ENCODE results near the gene CFAP46.
"Not testable (repeated sequence)": the region's sequence is repeated elsewhere in the genome, so short reads cannot be mapped to it uniquely, and the experiment has no call there.

The CFAP46 gene

GRCh38 chr10:132899054-132899750, 43.2 kb downstream of the CFAP46 start:
- no peak for DNase-seq (ENCODE audit: low spot score)

- no peak for DNase-seq (ENCODE audit: low spot score)
These were observed 43.8 kb downstream of the CFAP46 start for GRCh38 chr10:132898391-132899053.

GRCh38 chr10:132897516-132898381, 44.6 kb downstream of the CFAP46 start:
- DNase-seq (ENCODE audit: low spot score): no peak

- DNase-seq (ENCODE audit: low spot score): not testable (repeated sequence)
These were observed 48.6 kb downstream of the CFAP46 start for GRCh38 chr10:132893786-132894185.

GRCh38 chr10:132893090-132893489, 49.3 kb downstream of the CFAP46 start:
- no peak for DNase-seq (ENCODE audit: low spot score)

GRCh38 chr10:132892004-132892403, 50.4 kb downstream of the CFAP46 start:
- DNase-seq (ENCODE audit: low spot score): no peak

- DNase-seq (ENCODE audit: low spot score): no peak
These were observed 51.0 kb downstream of the CFAP46 start for GRCh38 chr10:132891368-132891767.

- DNase-seq (ENCODE audit: low spot score): no peak
These were observed 52.1 kb downstream of the CFAP46 start for GRCh38 chr10:132890301-132890700.

GRCh38 chr10:132889556-132889955, 52.8 kb downstream of the CFAP46 start:
- no peak for DNase-seq (ENCODE audit: low spot score)

- DNase-seq (ENCODE audit: low spot score): no peak
These were observed 53.4 kb downstream of the CFAP46 start for GRCh38 chr10:132888898-132889490.

GRCh38 chr10:132888446-132888845, 53.9 kb downstream of the CFAP46 start:
- not testable (repeated sequence) for DNase-seq (ENCODE audit: low spot score)

- no peak for DNase-seq (ENCODE audit: low spot score)
These were observed 55.9 kb downstream of the CFAP46 start for GRCh38 chr10:132886211-132887099.

- no peak for DNase-seq (ENCODE audit: low spot score)
These were observed 56.7 kb downstream of the CFAP46 start for GRCh38 chr10:132885451-132886210.

- no peak for DNase-seq (ENCODE audit: low spot score)
These were observed 57.6 kb downstream of the CFAP46 start for GRCh38 chr10:132884691-132885271.

- no peak for DNase-seq (ENCODE audit: low spot score)
These were observed 58.3 kb downstream of the CFAP46 start for GRCh38 chr10:132884041-132884440.

- no peak for DNase-seq (ENCODE audit: low spot score)
These were observed 58.9 kb downstream of the CFAP46 start for GRCh38 chr10:132883391-132883881.

- DNase-seq (ENCODE audit: low spot score): no peak
These were observed 60.1 kb downstream of the CFAP46 start for GRCh38 chr10:132882069-132882951.

GRCh38 chr10:132881186-132881920, 61.0 kb downstream of the CFAP46 start:
- DNase-seq (ENCODE audit: low spot score): no peak

All from pons (tissue), 1 donor.